ENCODE results near the gene CDC42EP3.

The CDC42EP3 gene, protein sequence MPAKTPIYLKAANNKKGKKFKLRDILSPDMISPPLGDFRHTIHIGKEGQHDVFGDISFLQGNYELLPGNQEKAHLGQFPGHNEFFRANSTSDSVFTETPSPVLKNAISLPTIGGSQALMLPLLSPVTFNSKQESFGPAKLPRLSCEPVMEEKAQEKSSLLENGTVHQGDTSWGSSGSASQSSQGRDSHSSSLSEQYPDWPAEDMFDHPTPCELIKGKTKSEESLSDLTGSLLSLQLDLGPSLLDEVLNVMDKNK

DNA sequence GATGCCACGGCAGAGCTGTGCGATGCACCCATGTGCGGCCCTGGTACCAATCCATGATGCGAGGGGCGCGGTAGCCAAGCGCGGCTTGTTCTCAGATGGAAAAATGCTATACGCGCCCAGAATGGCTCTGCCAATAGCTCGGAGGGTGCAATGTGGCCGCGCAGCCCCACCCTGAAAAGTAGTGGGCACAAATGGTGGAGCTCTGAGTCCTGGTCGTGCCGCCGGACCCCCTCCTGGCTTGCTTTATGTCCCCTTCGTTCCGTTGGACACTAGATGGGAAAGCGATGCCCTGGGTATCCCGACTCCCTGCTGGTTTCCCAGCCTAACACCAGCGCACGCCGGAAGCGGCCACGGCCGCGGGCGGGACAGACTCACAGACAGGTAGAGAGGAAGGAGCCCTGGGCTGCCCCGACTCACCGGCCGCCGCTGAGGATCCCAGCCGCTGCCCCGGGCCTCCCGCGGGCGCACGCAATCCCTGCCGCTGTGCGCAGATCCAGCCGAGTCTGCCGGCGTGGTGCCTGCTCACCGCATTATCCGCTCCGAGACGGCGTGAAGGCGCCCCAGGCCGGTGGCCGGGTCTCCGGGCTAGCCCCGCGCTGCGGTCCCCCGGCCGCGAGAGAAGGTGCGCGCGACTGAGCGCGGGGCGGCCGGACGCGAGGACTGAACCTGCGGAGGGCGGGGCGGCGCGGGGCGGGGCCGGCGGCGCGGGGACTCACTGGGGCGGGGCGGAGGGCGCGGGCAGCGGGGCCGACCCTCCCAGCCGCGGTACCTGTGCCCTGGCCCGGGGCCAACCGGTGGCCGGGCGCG, at the start of gene CDC42EP3:
Gene CDC42EP3 (minus strand): TSS at position 634 of the 807 bp plus-strand sequence. CDS start 25,055 bp downstream, outside the sequence.
- DNase-seq = peak in 20 of 56 donors; percentile 4 to 62 (median 28)

DNA sequence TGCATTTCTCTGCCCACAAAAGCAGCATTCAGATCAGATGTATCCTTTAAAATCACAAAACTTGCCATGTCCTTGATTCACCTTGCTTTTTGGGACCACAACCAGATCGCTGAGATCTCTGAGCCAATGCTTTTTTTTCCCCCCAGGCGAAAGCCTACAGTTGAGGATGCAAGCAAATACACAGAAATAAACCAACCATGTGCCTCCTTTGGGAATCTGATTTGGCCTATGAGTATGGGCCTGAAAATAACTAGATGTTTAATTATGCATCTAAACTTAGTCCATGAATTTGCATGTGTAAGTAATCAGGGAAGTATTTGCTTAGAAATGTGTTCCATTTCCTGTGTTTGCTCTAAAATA, 49.7 kb upstream of the CDC42EP3 start:
- DNase-seq = no peak

DNA sequence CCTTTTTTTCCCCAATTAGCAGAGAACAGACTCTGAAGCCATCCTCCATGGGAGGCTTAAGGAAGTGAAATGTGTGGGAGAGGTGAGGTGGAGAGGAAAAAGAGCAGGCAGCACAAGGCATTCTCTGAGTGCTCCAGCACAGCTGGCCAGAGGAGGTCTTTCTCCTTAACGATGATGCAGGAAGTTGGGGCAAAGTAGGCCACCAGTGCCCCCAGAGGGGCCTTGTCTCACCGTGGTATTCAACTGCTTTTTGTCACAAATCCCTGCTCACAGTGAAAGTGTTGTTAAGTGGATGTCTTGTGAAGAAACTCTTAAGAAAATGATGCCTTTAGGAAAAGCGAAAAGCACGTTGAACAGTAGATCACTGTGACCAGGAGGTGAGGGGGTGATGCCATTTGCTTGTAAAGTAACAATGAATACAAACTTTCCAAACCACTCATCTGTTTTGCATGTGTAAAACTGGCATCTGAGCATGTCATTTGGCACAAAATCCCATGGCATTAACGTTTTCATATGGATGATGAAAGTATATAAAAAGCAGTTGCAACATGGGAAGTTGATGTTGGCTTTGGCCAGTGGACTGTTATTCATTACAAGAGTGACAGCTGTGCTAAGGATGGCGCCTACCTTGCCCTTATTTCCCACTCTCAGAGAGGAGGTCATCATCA, 49.2 kb upstream of the CDC42EP3 start:
- no peak for DNase-seq

DNA sequence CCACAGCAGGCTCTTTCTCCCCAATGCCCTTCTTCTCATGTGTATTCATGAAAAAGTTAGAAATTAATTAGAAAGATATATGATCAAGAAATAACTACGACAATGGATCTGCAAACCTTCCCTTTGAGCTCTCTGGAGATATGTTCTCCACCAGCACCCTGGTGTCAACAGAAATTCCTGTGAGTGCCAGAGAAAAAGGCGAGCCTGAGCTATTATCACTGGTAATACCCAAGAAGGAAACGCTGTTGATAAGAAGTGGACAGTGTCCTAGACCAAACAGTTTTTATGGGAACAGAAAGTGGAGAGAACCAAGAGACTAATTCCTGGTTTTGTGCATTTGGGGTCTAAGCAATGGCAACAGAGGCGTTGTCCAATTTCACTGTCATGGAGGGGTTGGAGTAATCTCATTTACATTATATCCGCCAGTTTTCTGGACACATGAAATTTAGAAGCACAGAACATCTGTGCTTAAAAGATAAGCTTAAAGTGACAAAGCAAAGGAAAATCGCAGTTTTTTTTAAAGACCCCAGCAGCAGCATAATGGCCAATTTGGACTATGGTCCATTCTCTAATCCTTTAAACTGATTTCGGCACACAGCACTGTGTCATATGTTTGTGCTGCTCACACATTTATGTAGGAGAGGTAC, 47.2 kb upstream of the CDC42EP3 start:
- DNase-seq = no peak

DNA sequence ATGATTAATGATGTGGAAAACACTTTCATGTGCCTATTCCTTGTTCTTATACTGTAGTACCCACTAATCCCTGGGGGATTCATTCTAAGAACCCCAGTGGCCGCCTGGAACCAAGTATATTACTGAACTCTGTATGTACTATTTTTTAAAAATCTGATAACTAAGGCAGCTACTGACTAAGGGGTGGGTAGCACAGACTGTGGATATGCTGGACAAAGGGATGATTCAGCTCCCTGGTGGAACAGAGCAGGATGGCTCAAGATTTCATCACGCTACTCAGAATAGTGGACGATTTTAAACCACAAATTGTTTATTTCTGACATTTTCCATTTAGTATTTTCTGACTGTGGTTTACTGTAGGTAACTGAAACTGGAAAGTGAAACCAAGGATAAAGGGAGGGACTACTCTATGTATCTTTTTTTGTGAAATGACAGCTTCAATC, 41.8 kb upstream of the CDC42EP3 start:
- DNase-seq = no peak

DNA sequence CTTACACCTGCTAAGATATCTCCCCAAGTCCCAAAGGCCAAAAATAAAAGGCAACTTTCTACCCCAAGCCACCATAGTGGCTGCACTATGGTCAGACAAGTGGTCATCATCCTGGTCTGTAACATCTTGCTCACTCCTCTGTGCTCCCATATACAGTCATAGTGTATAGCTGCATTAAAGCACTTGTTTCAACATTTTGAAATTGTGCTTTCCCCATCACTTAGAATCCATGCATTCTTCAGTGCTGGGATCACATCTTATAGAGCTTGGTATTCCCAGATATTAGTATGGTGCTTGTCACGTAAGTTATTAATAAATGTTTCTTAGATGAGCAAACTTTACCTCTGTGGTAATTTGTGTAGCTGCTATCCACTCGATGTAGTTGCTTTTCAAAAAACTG, 40.4 kb upstream of the CDC42EP3 start:
- DNase-seq = no peak

DNA sequence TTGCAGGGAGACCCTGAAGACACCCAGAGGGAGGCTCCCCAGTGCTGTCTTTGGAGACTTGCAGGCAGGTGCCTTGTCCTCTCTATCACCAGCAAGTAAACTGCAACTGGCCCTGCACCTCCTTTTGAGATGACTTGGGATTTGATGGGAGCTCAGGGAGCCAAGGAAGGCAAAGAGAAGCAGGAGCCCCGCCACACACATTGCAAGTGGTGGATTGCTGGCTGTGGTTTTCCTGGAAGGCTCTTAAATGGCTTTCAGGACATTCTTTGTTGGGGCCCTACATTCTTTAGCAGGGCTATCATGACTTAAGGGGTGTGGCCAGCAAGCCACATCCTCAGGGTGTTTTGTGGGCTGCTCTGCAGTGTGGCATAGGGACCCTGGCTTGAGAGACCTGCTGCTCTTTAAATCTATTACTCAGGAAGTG, 39.9 kb upstream of the CDC42EP3 start:
- no peak for DNase-seq

DNA sequence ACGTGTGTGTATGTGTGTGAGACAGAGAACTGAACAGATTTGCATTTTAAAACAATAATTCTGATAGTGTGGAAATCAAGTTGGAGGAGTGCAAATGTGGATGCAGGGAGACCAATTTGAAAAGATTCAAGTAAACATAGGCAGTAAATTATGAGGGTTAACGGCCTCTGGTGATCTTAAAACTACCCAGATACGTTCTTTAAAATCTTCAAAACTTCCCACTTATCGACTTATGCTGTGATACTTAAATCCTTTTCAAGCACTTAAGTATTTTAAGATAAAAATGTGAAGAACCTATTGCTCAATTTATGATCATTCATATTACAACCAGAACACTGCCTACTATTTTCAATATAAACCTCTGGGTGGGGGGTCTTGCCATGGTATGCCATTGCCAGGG, 37.7 kb upstream of the CDC42EP3 start:
- no peak for DNase-seq

DNA sequence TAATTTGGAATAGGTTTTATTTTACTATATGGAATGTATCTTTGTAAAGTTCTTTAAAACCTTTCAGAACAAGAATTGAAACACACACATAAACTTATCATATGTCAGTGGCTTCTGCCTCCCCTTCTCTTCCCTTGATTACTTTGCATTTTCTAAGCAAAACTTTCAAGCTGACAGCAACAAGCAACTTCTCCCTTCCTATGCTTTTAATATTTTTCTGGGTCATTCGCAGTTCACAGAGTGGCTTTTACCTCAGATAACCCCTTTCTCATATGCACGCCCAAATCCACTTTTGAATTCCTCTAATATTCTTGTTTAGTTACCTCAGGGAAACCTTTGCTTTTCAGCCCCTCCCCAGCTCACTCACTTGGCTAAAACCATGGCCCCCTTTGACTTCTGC, 36.7 kb upstream of the CDC42EP3 start:
- DNase-seq = no peak

DNA sequence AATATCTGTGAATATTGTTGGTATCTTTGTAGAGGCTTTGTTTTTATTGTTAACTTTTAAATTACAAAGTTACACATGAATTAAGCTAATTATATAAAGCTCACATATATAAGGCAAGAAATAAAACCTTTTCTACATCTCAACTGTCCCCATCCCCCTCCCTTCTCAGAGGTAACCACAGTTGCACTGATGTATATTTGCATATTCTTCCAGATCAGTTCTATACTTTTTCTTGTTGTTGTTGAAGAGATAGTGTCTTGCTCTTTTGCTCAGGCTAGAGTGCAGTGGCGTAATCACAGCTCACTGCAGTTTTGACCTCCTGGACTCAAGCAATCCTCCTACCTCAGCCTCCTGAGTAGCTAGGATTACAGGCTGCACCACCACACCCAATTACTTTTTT, 36.0 kb upstream of the CDC42EP3 start:
- DNase-seq = no peak

DNA sequence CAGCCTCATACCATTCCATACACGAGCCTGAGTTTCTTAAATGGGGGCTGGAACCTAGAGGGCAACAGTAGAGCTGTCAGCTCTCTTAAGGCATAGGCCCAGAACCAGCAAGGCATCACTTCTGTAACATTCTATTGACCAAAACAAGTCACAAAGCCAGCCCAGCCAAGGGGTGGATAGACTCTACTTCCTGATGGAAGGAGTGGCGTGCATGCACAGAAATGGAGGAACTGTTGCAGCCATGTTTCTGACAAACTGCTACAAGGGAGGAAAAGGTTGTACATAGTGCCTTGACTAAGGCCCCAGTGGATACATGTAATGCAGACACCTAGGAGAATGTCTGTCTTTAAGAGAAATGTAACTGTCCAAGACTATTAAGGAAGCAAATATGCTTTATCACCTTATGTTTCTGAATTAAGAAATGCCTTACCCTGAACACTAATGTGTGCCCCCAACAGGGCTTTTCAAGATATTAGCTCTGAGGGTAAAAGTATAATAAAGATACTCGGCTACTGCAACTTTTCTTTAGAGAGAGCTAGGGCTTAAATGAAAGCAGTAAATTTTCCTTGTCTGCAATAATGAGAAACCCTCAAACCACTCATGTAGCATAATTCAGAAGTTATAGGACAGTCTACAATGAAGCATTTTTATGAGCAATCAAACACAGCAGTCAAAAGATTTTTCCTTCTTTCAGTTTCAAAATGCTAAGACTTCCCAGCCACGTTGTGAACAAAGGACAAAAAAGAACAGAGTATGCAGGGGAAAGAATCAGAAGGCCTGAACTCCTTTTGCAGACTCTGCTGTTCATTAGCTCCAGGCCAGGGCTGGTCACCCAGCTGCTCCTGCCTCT, 35.1 kb upstream of the CDC42EP3 start:
- DNase-seq = no peak

DNA sequence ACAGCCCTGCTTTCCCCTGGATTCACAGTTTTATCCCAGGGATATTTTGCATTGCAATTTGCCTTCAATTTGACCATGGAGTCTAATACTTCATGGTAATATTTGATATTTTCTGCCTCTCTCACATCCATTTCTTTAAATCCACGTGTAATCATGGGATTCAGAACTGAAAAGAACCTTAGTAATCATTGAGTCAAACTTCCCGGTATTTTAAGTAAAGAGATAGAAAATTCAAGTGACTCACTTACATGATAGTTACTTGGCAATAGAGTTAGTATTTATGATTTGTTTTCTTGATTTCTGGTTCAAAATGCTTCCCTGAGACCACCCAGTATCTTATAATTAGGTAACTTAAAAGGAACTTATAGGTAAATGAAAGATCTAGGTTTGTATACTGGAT, 33.7 kb upstream of the CDC42EP3 start:
- DNase-seq = no peak

DNA sequence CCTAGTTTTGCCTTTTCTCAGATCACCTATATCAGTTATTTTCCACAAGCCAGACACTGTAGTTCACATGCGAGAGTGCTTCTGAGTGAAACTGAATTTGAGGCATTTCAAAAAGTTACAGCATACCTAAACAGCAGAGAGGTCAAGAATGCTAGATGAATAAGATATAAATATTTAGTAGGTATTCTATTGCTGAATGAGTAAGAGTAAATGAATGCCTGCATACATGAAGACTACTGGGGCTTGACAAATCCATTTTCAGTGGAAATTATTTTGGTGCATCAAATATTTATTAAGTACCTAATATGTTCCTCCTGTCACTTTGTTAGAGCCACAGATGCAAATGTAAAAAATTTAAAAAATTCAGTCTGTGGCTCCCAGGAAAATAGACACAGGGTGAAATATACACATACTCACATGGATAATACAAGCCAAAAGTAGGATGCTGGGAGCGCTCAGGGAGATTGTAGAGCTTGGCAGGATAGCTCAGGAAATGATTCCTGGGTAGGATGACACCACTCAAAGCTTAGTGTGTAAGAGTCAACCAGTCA, 27.6 kb upstream of the CDC42EP3 start:
- DNase-seq = no peak

DNA sequence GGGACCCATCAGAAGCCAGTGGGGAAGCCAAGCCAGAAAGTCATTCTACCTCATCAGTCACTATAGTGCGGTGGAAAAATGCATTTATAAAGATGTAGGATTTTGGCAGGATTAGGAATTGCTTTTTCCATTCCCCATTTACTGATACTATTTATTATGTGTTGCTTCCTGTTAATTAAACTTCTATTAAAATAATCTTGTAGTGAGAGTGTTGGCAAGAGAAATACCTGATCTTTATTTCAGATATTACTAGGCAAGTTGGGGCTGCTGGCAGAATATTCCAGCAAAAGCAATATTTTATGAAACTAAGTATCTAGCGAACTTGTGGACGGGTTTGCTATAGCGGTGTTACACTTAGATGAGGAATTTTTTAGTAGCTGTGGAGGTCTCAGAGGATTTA, 23.9 kb upstream of the CDC42EP3 start:
- DNase-seq = no peak

DNA sequence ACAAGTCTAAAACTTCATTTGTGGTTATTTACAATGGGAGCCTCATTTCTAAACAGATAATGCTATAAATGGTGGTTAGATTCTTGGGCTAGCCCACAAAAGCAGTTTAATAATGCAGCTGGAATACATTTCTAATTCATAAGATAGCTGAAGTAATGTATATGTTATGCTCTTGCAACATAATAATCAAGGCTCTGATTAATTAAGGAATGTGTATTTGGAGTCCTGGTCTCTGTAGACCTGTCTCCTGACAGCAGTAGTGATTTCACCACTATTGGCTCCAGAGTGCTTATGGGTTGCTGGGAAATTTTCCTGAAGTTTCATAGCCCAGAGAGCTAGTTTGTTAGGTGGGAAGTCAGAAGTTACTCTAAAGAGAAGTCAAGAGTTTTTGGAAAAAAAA, 21.3 kb upstream of the CDC42EP3 start:
- DNase-seq = no peak

DNA sequence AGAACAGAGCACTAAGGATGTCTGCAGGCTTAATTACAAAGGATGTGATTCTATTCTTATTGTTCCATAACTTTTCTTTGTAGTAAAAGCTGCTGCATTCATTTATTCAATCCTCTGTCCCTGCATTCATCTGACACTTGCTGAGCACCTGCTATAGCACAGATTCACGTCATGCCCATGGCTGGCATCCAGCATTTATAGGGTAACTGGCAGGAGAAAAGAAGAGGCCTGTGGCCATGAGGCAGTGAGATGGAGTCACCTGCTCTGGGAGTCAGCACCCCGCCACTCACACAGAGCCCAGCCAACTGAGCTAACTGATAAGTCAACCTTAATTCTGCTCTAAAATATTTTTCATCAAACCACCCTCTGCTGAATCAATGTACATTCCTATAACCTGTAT, 18.3 kb upstream of the CDC42EP3 start:
- DNase-seq = no peak

DNA sequence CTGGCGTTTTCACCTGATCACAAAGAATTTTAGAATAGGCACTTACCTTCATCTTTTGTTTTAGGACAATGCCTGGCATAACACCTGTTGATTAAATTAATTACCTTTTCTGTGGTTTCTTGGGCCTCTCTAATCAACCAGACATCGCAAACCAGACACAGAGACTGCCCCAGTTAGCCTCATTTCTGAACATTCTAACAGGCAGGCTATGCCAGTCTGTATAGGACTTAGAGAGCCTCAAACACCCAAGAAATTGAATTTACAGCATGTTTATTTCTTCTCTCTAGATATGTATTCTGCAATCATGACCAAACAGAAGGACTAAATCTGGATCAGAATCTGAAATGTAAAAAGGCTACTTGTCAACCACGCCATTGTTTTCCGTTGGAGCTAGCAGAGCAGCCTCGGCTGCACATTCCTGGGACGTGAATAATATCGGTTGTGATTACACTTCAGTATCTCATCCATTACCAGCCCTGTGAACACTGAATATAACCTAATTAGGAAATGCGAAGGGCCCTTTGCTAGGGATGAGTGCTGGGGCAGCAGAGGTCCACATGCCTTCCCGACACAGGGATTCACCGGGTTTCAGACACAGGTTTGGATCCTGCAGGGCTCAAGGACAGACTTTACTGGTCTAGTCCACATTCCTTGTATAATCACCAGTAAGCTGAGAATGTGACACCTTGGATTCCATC, 17.5 kb upstream of the CDC42EP3 start:
- no peak for DNase-seq

DNA sequence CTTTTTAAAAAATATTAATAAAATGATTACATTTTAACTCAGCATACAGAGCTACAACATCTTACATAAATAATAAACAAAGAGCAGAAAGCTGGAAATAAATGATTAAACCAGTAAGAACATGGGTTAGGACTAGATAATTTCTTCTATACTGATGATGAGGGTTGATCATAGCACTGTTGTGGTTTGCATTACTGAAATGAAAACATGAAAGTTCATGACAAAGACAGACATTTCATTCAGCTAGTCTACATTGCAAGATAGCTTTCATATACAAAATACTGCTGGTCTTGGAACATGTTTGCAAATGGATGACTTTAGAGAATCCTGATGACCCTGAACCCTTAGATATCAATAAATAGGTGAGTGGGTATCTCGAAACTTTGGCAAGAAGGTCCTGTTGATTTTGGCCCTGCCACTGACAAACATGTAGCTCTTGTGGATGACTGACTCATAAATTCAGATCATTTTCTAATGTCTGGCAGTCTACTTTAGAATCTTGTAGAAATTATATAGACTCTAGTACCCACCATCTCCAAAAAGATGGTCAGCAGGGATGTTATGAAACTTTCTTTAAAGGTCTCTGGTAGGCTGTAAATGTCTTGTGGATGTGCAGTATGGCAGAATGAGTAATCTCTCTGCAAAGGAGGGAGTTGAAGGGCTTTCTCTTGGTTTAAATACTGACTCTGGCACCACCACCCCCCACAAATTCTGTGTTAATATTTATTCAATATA, 15.5 kb upstream of the CDC42EP3 start:
- DNase-seq = no peak

DNA sequence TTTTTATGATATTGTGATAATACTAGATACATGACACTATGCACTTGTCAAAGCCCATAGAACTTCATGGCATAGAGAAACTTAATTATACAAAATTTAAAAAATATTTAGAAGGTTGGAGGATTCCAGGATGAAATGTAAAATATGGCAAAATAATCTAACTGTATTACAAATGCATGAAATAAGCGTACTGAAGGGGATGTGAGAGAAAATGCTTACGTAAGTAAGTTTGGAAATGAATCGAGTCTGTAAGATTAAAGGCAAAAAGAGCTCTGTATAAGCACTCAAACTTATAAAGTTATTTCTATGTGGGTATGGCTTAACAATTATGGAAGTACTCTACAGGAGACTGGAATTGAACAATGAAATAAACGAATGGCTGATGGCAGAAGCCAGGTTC, 13.4 kb upstream of the CDC42EP3 start:
- no peak for DNase-seq

All from nucleus accumbens (tissue), 56 donors.